Parathyroid adenoma (tissue), 2 donors: Measurements from ENCODE around the gene DNAJA2.
"Not testable (repeated sequence)": the region's sequence is repeated elsewhere in the genome, so short reads cannot be mapped to it uniquely, and the experiment has no call there.

ENCODE experiments used
- H2AFZ ChIP-seq: fragments of 300-600 bp; sonication (generic); one replicate; pipeline ENCODE4 v1.7.0; 2017; ENCODE audit warnings: antibody characterized with exemption, mild to moderate bottlenecking
- H3K27ac ChIP-seq: fragments of 300-600 bp; sonication (generic); one replicate; pipeline ENCODE4 v1.7.0; 2017
- H3K27me3 ChIP-seq: fragments of 300-600 bp; sonication (generic); one replicate; pipeline ENCODE4 v1.7.0; 2017; ENCODE audit warnings: low read length; ENCODE audit not compliant: control insufficient read depth, insufficient read depth
- H3K36me3 ChIP-seq: fragments of 300-600 bp; sonication (generic); one replicate; pipeline ENCODE4 v1.7.0; 2017; ENCODE audit warnings: low read length; ENCODE audit not compliant: control insufficient read depth, insufficient read depth
- H3K4me1 ChIP-seq: fragments of 300-600 bp; sonication (generic); one replicate; pipeline ENCODE4 v1.7.0; 2017; ENCODE audit warnings: control low read depth
- H3K4me2 ChIP-seq: fragments of 300-600 bp; sonication (generic); one replicate; pipeline ENCODE4 v1.7.0; 2017; ENCODE audit warnings: low read length
- H3K4me3 ChIP-seq: fragments of 300-600 bp; sonication (generic); one replicate; pipeline ENCODE4 v1.7.0; 2017; ENCODE audit warnings: low read depth, low read length
- H3K79me2 ChIP-seq: fragments of 300-600 bp; sonication (generic); one replicate; pipeline ENCODE4 v1.7.0; 2017; ENCODE audit warnings: control low read depth
- H3K9ac ChIP-seq: fragments of 300-600 bp; sonication (generic); one replicate; pipeline ENCODE4 v1.7.0; 2017; ENCODE audit warnings: mild to moderate bottlenecking
- H3K9me3 ChIP-seq: fragments of 300-600 bp; sonication (generic); one replicate; pipeline ENCODE4 v1.7.0; 2017; ENCODE audit warnings: low read length; ENCODE audit not compliant: control insufficient read depth
- TF ChIP-seq, protein P1 (sequence below): fragments of 300-600 bp; sonication (generic); IDR thresholded peaks from one replicate; pipeline ENCODE4 v1.7.0; 2017; ENCODE audit warnings: antibody characterized with exemption, mild to moderate bottlenecking
- donor health status: primary hyperparathyroidism.

The DNAJA2 gene

DNA sequence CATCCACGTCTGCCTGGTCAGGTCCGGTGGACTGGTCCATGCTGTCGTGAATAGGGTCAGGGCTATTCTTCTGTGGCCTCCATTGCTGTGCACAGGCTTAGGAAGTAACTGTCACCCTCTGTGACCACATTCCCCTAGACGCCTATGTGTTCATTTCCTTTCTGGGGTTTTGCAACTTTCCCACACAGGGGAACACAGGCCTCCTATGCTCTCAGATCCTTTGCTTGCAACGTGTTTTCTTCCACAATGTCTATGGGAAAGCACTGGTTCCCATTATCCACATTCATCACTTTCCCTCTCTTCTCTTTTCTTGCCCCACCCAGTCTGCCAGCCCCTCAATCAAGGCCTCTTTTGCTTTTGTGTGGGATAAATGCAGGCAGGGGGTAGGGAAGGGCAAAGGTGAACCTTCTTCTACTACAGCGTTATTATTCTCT is 43.2 kb upstream of the DNAJA2 start:
- no peak overlapping the region for H3K4me3 ChIP-seq
- H2AFZ ChIP-seq: no peak overlapping the region
- no peaks in the 10 kb centered on the region for H3K27me3 ChIP-seq
- H3K27ac ChIP-seq: no peak overlapping the region
- H3K79me2 ChIP-seq: no peaks in the 10 kb centered on the region
- H3K4me2 ChIP-seq: no peak overlapping the region
- TF ChIP-seq, protein P1, sequence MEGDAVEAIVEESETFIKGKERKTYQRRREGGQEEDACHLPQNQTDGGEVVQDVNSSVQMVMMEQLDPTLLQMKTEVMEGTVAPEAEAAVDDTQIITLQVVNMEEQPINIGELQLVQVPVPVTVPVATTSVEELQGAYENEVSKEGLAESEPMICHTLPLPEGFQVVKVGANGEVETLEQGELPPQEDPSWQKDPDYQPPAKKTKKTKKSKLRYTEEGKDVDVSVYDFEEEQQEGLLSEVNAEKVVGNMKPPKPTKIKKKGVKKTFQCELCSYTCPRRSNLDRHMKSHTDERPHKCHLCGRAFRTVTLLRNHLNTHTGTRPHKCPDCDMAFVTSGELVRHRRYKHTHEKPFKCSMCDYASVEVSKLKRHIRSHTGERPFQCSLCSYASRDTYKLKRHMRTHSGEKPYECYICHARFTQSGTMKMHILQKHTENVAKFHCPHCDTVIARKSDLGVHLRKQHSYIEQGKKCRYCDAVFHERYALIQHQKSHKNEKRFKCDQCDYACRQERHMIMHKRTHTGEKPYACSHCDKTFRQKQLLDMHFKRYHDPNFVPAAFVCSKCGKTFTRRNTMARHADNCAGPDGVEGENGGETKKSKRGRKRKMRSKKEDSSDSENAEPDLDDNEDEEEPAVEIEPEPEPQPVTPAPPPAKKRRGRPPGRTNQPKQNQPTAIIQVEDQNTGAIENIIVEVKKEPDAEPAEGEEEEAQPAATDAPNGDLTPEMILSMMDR: no peak
- no peaks in the 10 kb centered on the region for H3K9me3 ChIP-seq
- no peak overlapping the region for H3K9ac ChIP-seq
- H3K4me1 ChIP-seq: no peaks in the 10 kb centered on the region
- H3K36me3 ChIP-seq: no peaks in the 10 kb centered on the region

DNA sequence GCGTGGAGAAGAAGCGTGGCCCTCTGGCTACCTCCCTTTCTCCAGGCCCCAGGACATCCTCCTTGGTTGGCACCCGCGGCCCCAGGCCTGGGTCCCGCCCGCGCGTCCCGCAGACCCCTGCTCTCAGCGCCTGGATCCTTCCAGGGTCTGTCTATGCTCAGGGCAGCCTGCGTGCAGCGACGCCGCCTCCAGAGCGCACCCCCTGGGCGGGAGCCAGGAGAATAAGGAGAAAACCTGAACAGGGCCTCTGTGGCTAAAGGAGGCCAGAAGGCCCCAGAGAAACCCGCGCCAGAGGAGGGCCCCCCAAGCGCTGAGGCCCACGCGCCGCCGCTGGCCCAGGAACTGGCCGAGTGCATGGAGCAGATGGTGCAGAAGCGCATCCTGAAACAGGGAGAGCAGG is 40.4 kb upstream of the DNAJA2 start:
- H2AFZ ChIP-seq: no peak overlapping the region
- no peaks in the 10 kb centered on the region for H3K27me3 ChIP-seq
- H3K4me3 ChIP-seq: no peak overlapping the region
- H3K27ac ChIP-seq: no peak overlapping the region
- H3K9me3 ChIP-seq: no peaks in the 10 kb centered on the region
- H3K36me3 ChIP-seq: no peaks in the 10 kb centered on the region
- TF ChIP-seq, protein P1: no peak
- no peak overlapping the region for H3K4me2 ChIP-seq
- H3K9ac ChIP-seq: no peak overlapping the region
- no peaks in the 10 kb centered on the region for H3K79me2 ChIP-seq
- no peaks in the 10 kb centered on the region for H3K4me1 ChIP-seq

DNA sequence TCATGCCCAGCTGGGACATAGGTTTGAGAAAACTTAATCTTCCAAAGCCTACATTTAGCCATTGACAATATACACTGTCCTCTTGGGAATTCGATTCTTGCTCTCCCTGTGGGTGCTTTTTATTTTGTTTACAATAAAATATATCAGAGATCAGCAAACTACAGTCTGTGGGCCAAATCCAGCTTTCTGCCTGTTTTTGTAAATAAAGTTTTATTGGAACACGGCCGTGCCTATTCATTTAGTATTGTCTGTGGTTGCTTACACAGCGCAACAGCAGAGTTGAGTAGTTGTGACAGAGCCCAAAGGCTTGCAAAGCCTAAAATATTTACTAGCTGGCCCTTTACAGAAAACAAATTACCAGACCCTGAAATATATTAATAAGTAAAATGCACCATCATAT is 39.7 kb upstream of the DNAJA2 start:
- no peaks in the 10 kb centered on the region for H3K27me3 ChIP-seq
- H2AFZ ChIP-seq: no peak overlapping the region
- TF ChIP-seq, protein P1: no peak
- H3K27ac ChIP-seq: no peak overlapping the region
- no peak overlapping the region for H3K9ac ChIP-seq
- H3K4me3 ChIP-seq: no peak overlapping the region
- no peaks in the 10 kb centered on the region for H3K79me2 ChIP-seq
- H3K36me3 ChIP-seq: no peaks in the 10 kb centered on the region
- H3K4me1 ChIP-seq: no peaks in the 10 kb centered on the region
- no peak overlapping the region for H3K4me2 ChIP-seq
- H3K9me3 ChIP-seq: no peaks in the 10 kb centered on the region

DNA sequence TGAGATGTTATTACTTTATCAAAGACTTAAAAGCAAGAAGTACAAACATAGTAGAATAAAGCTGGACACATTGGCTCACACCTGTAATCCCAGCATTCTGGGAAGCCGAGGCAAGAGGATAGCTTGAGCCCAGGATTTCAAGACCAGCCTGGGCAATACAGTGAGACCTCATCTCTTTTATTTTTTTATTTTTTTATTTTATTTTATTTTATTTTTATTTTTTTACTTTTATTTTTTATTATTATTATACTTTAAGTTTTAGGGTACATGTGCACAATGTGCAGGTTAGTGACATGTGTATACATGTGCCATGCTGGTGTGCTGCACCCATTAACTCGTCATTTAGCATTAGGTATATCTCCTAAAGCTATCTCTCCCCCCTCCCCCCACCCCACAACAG is 37.3 kb upstream of the DNAJA2 start:
- H3K4me1 ChIP-seq, H3K9ac ChIP-seq, H3K36me3 ChIP-seq, H3K4me2 ChIP-seq, H3K9me3 ChIP-seq, H3K27me3 ChIP-seq, H3K79me2 ChIP-seq, H3K4me3 ChIP-seq, H2AFZ ChIP-seq, H3K27ac ChIP-seq: not testable (repeated sequence)

DNA sequence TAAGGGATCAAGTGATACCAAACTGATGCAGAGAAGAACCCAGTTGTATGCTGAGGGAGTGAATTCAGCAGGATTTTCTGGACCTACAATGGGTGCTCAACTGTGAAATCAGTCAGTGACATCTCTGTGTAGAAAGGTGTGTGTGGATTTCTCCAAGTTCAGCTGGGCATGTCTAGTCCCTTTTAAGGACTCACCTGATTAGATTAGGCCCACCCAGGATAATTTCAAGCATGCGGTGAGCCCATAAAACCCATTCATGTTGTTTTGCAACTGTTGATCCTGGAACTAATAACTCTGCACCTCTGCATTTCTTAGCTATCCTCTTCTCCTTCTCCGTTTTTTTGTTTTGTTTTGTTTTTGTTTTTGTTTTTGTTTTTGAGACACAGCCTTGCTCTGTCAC is 35.1 kb upstream of the DNAJA2 start:
- no peaks in the 10 kb centered on the region for H3K4me1 ChIP-seq
- H3K79me2 ChIP-seq: no peaks in the 10 kb centered on the region
- no peak overlapping the region for H3K27ac ChIP-seq
- TF ChIP-seq, protein P1: no peak
- no peak overlapping the region for H3K4me3 ChIP-seq
- no peaks in the 10 kb centered on the region for H3K27me3 ChIP-seq
- no peak overlapping the region for H3K9ac ChIP-seq
- H3K4me2 ChIP-seq: no peak overlapping the region
- H3K36me3 ChIP-seq: no peaks in the 10 kb centered on the region
- no peak overlapping the region for H2AFZ ChIP-seq
- H3K9me3 ChIP-seq: no peaks in the 10 kb centered on the region
